SJSA1 (cell line): ENCODE data around the gene SPECC1. TPM values are rescaled to one million over a fixed set of nuclear protein-coding genes. Genes with fewer than 3 reads are reported as not detected.
A peak's percentile ranks its signal among the peaks of the same experiment; 100 is the strongest.

Experiments used
- DNase-seq, 2 experiments: peaks; one replicate each; pipeline ENCODE4 v3.0.0-alpha.2; 2015 to 2020; ENCODE audit warnings: low spot score in 2 of 2, low read depth in 1 of 2
- H3K27ac ChIP-seq: fragments of 250-450 bp; sonication (Bioruptor Pico); 2 replicates; pipeline ENCODE4 v1.5.1; 2020; ENCODE audit warnings: mild to moderate bottlenecking, moderate library complexity
- H3K27me3 ChIP-seq: fragments of 250-450 bp; sonication (Bioruptor Pico); replicated peaks from 2 replicates; pipeline ENCODE4 v1.5.1; 2020; ENCODE audit warnings: mild to moderate bottlenecking, moderate library complexity
- H3K36me3 ChIP-seq: fragments of 250-450 bp; sonication (Bioruptor Pico); 2 replicates; pipeline ENCODE4 v1.5.1; 2020; ENCODE audit warnings: mild to moderate bottlenecking
- H3K4me1 ChIP-seq: fragments of 250-450 bp; sonication (Bioruptor Pico); replicated peaks from 2 replicates; pipeline ENCODE4 v1.6.1; 2021; ENCODE audit warnings: mild to moderate bottlenecking
- H3K4me3 ChIP-seq: fragments of 250-450 bp; sonication (Bioruptor Pico); 2 replicates; pipeline ENCODE4 v1.5.1; 2020; ENCODE audit warnings: mild to moderate bottlenecking
- H3K9me3 ChIP-seq: fragments of 250-450 bp; sonication (Bioruptor Pico); replicated peaks from 2 replicates; pipeline ENCODE4 v1.5.1; 2020; ENCODE audit warnings: mild to moderate bottlenecking
- total RNA-seq: library from RNA; depleted of rRNA; stranded (reverse); fragments of >200 nt; shearing (Covaris generic); gene quantifications from 2 replicates; pipeline ENCODE4 v1.2.3, GENCODE V29; 2014

The SPECC1 gene
- total RNA-seq, 1 experiment from 2014 or later: 81.0 TPM

DNA sequence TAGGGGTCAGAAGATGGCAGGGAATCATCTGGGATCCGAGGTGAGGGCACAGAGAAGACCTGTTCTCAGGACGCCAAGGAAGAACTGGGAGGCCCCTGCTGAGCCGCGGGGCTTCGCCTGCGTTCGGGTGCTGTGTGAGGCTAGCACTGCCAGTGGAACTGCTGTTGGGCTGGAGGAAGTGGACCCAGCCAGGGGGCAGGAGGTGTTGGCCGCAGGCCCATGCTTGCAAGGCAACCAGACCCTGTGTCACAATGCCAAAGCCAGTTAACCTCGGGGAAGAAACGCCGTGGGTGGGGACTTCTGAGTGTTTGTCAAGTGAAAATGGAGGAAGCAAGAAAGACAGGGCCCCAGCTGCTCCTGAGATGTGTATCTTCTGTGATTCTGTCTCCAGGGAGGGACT, 272.7 kb downstream of the SPECC1 start:
- no peaks in the 10 kb centered on the region for H3K4me1 ChIP-seq
- H3K36me3 ChIP-seq: peaks cover 27% of the 10 kb centered on the region
- H3K27me3 ChIP-seq: no peaks in the 10 kb centered on the region
- no peak for DNase-seq
- H3K4me3 ChIP-seq: no peak overlapping the region
- H3K9me3 ChIP-seq: no peaks in the 10 kb centered on the region
- no peak overlapping the region for H3K27ac ChIP-seq

- no peaks in the 10 kb centered on the region for H3K4me1 ChIP-seq
- no peaks in the 10 kb centered on the region for H3K27me3 ChIP-seq
- H3K27ac ChIP-seq: no peak overlapping the region
- peaks cover 27% of the 10 kb centered on the region for H3K36me3 ChIP-seq
- H3K9me3 ChIP-seq: no peaks in the 10 kb centered on the region
- no peak overlapping the region for H3K4me3 ChIP-seq
- DNase-seq: no peak
These were observed 273.6 kb downstream of the SPECC1 start for GRCh38 chr17:20282526-20283308.

DNA sequence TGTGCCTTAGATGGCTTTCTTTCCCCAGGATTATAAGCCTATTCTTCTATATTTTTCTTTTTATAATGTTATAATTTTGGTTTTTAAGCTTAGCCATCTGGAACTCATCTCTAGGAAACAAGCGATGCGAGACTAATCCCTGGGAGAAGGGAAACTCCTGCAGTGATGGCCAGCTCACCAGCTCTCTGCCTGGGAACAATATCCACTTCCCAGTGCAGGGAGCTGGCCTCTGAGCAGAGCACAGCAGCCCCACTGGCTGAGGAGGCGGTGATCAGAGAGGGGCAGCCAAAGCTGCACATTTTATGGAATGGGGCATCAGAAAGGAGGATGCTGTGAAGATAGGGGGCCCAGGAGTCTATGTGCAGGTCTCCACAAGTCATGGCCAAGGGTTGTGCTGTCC, 274.9 kb downstream of the SPECC1 start:
- no peak overlapping the region for H3K27ac ChIP-seq
- no peaks in the 10 kb centered on the region for H3K4me1 ChIP-seq
- no peaks in the 10 kb centered on the region for H3K27me3 ChIP-seq
- peaks cover 27% of the 10 kb centered on the region for H3K36me3 ChIP-seq
- no peaks in the 10 kb centered on the region for H3K9me3 ChIP-seq
- no peak for DNase-seq
- H3K4me3 ChIP-seq: no peak overlapping the region

DNA sequence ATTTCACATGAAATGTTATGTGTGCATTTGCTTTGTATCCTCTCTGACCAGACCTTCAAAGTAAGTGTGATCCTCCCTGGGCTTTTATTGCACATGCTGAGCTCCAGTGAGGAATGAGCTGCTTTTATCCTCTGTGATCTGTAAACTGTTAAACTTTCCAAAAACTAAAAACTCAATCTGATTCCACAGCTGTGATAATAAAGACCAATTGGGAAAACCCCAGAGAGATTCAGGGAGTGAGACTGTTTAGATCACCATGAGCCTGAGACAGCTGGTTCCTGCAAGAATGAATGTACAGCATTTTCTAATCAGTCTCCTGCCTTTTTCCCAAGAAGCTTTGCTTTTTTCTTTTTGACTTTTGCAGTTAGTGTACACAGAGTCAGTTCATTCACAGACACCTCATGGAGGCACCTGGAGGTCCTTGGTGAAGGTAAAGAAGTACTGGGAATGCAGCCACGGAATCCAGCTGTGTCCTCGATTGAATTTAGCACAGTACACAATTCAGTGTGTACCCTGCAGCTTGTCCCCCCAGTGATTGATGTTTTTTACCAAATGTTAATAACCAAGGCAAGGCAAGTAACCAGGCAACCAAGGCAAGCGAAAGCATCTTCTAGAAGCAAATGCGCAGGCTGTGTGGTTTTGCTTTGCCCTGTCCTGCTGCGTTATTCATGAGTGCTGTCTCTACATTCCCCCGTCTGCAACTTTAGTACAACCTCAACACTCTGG, 275.6 kb downstream of the SPECC1 start:
- no peak for DNase-seq
- Histone ChIP-seq H3K4me1 (no peaks in the 10 kb centered on the region), H3K27me3 (no peaks in the 10 kb centered on the region), H3K36me3 (peaks cover 26% of the 10 kb centered on the region), H3K9me3 (no peaks in the 10 kb centered on the region), H3K27ac (no peak overlapping the region), H3K4me3 (no peak overlapping the region)

DNA sequence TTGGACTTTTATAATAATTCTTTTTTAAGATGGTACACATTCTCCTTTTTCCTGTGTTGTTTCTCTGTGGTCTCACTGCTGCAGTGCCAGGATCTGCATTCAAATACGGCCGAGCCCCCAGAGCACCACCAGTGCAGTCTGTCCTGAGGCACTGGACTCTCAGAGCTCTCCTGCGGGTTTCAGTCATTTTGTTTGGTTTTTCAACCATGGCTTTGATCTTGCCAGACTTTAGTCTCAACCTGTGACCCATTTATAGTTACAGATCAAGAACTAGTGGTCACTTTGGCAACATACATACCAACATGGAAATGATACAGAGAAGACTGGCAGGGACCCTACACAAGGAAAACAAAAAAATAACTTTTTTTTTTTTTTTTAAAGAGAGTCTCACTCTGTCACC, 280.8 kb downstream of the SPECC1 start:
- H3K4me1 ChIP-seq: no peaks in the 10 kb centered on the region
- no peak for DNase-seq
- no peak overlapping the region for H3K4me3 ChIP-seq
- no peaks in the 10 kb centered on the region for H3K9me3 ChIP-seq
- H3K36me3 ChIP-seq: peaks cover 6% of the 10 kb centered on the region
- no peaks in the 10 kb centered on the region for H3K27me3 ChIP-seq
- H3K27ac ChIP-seq: no peak overlapping the region

DNA sequence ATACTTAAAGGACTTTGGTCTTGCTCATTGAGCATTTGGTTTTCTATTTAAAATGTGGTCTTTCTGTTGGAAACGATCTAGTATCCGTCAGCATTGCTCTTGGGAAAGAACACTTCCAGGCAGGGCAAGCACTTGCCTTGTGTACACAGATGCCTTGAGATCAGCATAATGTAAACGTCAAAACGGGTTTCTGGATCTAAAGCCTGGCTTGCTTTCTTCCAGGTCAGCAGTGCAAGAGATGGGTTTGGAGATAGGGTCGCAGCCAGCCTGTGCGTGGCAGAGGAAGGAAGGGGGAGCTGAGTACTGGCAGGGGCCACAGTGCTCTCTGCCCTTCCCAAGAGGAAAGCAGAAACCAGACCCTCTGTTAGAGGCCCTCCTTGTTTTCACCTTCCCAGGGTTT, 282.7 kb downstream of the SPECC1 start:
- no peaks in the 10 kb centered on the region for H3K9me3 ChIP-seq
- no peak for DNase-seq
- H3K36me3 ChIP-seq: peaks cover 3% of the 10 kb centered on the region
- no peak overlapping the region for H3K27ac ChIP-seq
- H3K4me1 ChIP-seq: no peaks in the 10 kb centered on the region
- no peaks in the 10 kb centered on the region for H3K27me3 ChIP-seq
- H3K4me3 ChIP-seq: no peak overlapping the region

GRCh38 chr17:20293501-20293900, 284.3 kb downstream of the SPECC1 start:
- no peaks in the 10 kb centered on the region for H3K27me3 ChIP-seq
- H3K4me1 ChIP-seq: no peaks in the 10 kb centered on the region
- H3K27ac ChIP-seq: no peak overlapping the region
- H3K36me3 ChIP-seq: no peaks in the 10 kb centered on the region; the same call in 1 of the 2 replicates
- no peaks in the 10 kb centered on the region for H3K9me3 ChIP-seq
- H3K4me3 ChIP-seq: no peak overlapping the region
- DNase-seq: no peak

GRCh38 chr17:20294120-20294519, 285.0 kb downstream of the SPECC1 start:
- H3K4me1 ChIP-seq: no peaks in the 10 kb centered on the region
- no peaks in the 10 kb centered on the region for H3K27me3 ChIP-seq
- no peak overlapping the region for H3K27ac ChIP-seq
- H3K4me3 ChIP-seq: no peak overlapping the region
- no peaks in the 10 kb centered on the region; the same call in 1 of the 2 replicates for H3K36me3 ChIP-seq
- DNase-seq: no peak
- H3K9me3 ChIP-seq: no peaks in the 10 kb centered on the region

- no peak for DNase-seq
- H3K9me3 ChIP-seq: no peaks in the 10 kb centered on the region
- no peak overlapping the region for H3K27ac ChIP-seq
- peaks cover 3% of the 10 kb centered on the region; the same call in 1 of the 2 replicates for H3K36me3 ChIP-seq
- H3K27me3 ChIP-seq: no peaks in the 10 kb centered on the region
- H3K4me1 ChIP-seq: peaks cover 31% of the 10 kb centered on the region
- H3K4me3 ChIP-seq: no peak overlapping the region
These were observed 289.9 kb downstream of the SPECC1 start for GRCh38 chr17:20299013-20299412.

- Histone ChIP-seq H3K4me3 (no peak overlapping the region), H3K9me3 (no peaks in the 10 kb centered on the region), H3K36me3 (peaks cover 3% of the 10 kb centered on the region; the same call in 1 of the 2 replicates), H3K4me1 (peaks cover 31% of the 10 kb centered on the region), H3K27me3 (no peaks in the 10 kb centered on the region), H3K27ac (peak overlapping the region; percentile 95)
- peak; percentile 73 to 83 for DNase-seq
These were observed 291.3 kb downstream of the SPECC1 start for GRCh38 chr17:20300436-20300934.

DNA sequence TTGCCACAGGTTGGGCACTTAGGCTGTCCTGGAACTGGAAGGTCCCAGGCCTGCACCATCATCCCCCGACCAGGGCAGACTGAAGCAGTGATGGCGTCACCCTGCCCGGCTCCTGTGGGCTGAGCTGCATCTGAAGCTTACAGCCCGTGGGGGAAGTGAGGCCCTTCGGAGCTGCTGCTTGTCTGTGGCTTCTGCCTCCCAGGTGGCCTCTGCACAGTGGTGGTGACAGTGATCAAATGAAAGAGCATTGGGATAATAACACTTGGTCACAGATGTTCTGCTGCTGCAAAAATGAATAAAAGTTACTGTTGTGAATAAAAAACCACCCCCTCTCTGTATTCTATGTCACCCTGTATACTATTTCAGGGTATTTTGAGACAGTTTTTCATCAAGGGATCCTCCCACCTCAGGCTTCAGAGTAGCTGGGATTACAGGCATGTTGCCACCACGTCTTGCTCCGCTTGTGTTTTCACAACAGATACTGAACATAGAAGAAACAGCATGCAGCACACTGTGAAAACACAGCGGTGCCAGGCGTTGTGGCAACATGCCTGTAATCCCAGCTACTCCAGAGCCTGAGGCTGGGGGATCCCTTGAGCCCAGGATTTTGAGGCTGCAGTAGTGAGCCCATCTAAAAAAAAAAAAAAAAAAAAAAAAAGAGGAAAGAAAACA, 293.2 kb downstream of the SPECC1 start:
- Histone ChIP-seq H3K36me3 (peaks cover 17% of the 10 kb centered on the region), H3K27ac (peak overlapping the region; percentile 95), H3K4me3 (no peak overlapping the region), H3K27me3 (no peaks in the 10 kb centered on the region), H3K4me1 (peaks cover 31% of the 10 kb centered on the region), H3K9me3 (peaks cover 12% of the 10 kb centered on the region; the same call in 1 of the 2 replicates)
- DNase-seq: peak; percentile 25 to 57

DNA sequence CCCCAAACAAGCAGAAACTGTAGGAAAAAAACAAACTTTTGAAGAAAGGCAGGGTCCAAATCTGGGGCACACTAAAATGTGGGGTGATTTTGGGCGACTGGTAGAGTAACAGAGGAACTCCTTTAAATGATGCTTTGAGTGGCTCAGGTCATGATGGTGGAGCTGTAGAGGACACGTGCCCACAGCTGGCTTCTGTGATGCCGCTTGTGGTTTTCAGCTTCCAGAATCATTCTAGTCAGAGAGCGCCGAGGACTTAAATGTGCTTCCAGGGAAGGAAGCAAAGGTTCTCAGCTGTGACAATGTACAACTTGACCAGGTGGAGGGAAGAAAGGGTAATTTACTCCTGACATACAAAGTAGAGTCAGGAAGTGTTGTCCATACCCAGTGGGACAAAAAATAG, 295.8 kb downstream of the SPECC1 start:
- Histone ChIP-seq H3K4me3 (no peak overlapping the region), H3K4me1 (peaks cover 26% of the 10 kb centered on the region), H3K9me3 (peaks cover 16% of the 10 kb centered on the region; the same call in 1 of the 2 replicates), H3K27me3 (no peaks in the 10 kb centered on the region), H3K27ac (no peak overlapping the region), H3K36me3 (peaks cover 21% of the 10 kb centered on the region)
- no peak for DNase-seq

DNA sequence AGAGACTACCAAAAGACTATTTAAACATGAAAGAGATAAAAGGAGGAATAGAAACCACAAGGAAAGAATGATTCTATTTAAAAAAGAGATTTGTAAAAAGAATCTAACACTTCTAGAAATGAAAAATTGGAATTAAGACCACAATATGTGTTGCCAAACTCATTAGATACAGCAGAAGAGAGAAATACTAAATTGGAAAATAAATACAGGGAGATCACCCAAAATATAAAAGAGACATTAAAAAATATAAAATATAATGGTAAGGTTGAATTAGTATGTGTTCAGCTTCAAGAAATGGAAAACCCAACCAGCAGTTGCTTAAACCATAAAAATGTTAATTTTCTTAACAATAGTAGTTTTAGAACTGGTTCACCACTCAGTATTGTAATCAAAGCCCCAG, 297.8 kb downstream of the SPECC1 start:
- Histone ChIP-seq H3K9me3 (peaks cover 16% of the 10 kb centered on the region; the same call in 1 of the 2 replicates), H3K27ac (no peak overlapping the region), H3K4me3 (no peak overlapping the region), H3K27me3 (no peaks in the 10 kb centered on the region), H3K36me3 (peaks cover 25% of the 10 kb centered on the region), H3K4me1 (peaks cover 6% of the 10 kb centered on the region)
- no peak for DNase-seq
